HepG2 (cell line): Measurements from ENCODE around the gene GFPT1. TPM values are rescaled to one million over a fixed set of nuclear protein-coding genes. Genes with fewer than 3 reads are reported as not detected.

Experiments used
- BORCS8-MEF2B ChIP-seq: sonication (generic); formaldehyde crosslinking; IDR thresholded peaks from 2 replicates; pipeline ENCODE4 v1.8.0; 2022; ENCODE audit warnings: mild to moderate bottlenecking, missing genetic modification reagents
- CBX5 ChIP-seq: sonication (generic); formaldehyde crosslinking; IDR thresholded peaks from 2 replicates; pipeline ENCODE4 v1.4.0; 2020; ENCODE audit warnings: missing genetic modification reagents, borderline replicate concordance
- CCAR2 ChIP-seq: fragments of 200-400 bp; formaldehyde crosslinking; optimal IDR thresholded peaks from 2 replicates; pipeline ENCODE3; 2018; ENCODE audit warnings: low read depth, mild to moderate bottlenecking, low read length, moderate library complexity
- EEA1 ChIP-seq: sonication (generic); formaldehyde crosslinking; IDR thresholded peaks from 2 replicates; pipeline ENCODE4 v1.5.1; 2020; ENCODE audit warnings: mild to moderate bottlenecking, missing genetic modification reagents, borderline replicate concordance
- FOXJ3 ChIP-seq: sonication (generic); formaldehyde crosslinking; IDR thresholded peaks from 2 replicates; pipeline ENCODE4 v1.4.0; 2020; ENCODE audit warnings: missing genetic modification reagents, mild to moderate bottlenecking, borderline replicate concordance
- GATAD1 ChIP-seq: IDR thresholded peaks from 2 replicates; pipeline ENCODE4 v1.6.1; 2016; ENCODE audit warnings: missing genetic modification reagents, missing compliant biosample characterization
- HES4 ChIP-seq: sonication (generic); formaldehyde crosslinking; IDR thresholded peaks from 2 replicates; pipeline ENCODE4 v1.9.0; 2021; ENCODE audit warnings: mild to moderate bottlenecking, missing genetic modification reagents, borderline replicate concordance
- HNRNPH1 ChIP-seq: fragments of 200-400 bp; formaldehyde crosslinking; optimal IDR thresholded peaks from 2 replicates; pipeline ENCODE3; 2017; ENCODE audit warnings: mild to moderate bottlenecking, low read depth, low read length
- JUNB ChIP-seq: sonication (generic); formaldehyde crosslinking; IDR thresholded peaks from 2 replicates; pipeline ENCODE4 v1.8.0; 2022; ENCODE audit warnings: missing genetic modification reagents, mild to moderate bottlenecking, borderline replicate concordance
- NR2C2 ChIP-seq: sonication (generic); formaldehyde crosslinking; IDR thresholded peaks from 2 replicates; pipeline ENCODE4 v1.4.0; 2020; ENCODE audit warnings: missing genetic modification reagents, mild to moderate bottlenecking, moderate library complexity, borderline replicate concordance
- PBX2 ChIP-seq: IDR thresholded peaks from 2 replicates; pipeline ENCODE4 v1.6.1; 2016; ENCODE audit warnings: control low read depth
- RFX1 ChIP-seq: fragments of 450-650 bp; IDR thresholded peaks from 2 replicates; pipeline ENCODE4 v1.6.1; 2017
- SALL2 ChIP-seq: sonication (generic); formaldehyde crosslinking; IDR thresholded peaks from 2 replicates; pipeline ENCODE4 v1.8.1; 2023; ENCODE audit warnings: mild to moderate bottlenecking, missing genetic modification reagents, inconsistent platforms
- ZBTB20 ChIP-seq: sonication (generic); formaldehyde crosslinking; IDR thresholded peaks from 2 replicates; pipeline ENCODE4 v1.8.1; 2023; ENCODE audit warnings: missing genetic modification reagents, low read depth, mild to moderate bottlenecking, borderline replicate concordance
- ZNF138 ChIP-seq: sonication (generic); formaldehyde crosslinking; IDR thresholded peaks from 2 replicates; pipeline ENCODE4 v1.5.0; 2020; ENCODE audit warnings: mild to moderate bottlenecking, low read depth, missing genetic modification reagents
- ZNF34 ChIP-seq: sonication (generic); formaldehyde crosslinking; IDR thresholded peaks from 2 replicates; pipeline ENCODE4 v1.4.0; 2020; ENCODE audit warnings: mild to moderate bottlenecking, missing genetic modification reagents, borderline replicate concordance
- ZNF496 ChIP-seq: sonication (generic); formaldehyde crosslinking; IDR thresholded peaks from 2 replicates; pipeline ENCODE4 v1.8.1; 2023; ENCODE audit warnings: mild to moderate bottlenecking, moderate library complexity, missing genetic modification reagents; ENCODE audit not compliant: insufficient replicate concordance
- ZNF605 ChIP-seq: sonication (generic); formaldehyde crosslinking; IDR thresholded peaks from 2 replicates; pipeline ENCODE4 v1.8.0; 2022; ENCODE audit warnings: mild to moderate bottlenecking, missing genetic modification reagents
- ZNF607 ChIP-seq: sonication (generic); formaldehyde crosslinking; IDR thresholded peaks from 2 replicates; pipeline ENCODE4 v1.5.1; 2020; ENCODE audit warnings: missing genetic modification reagents, mild to moderate bottlenecking, borderline replicate concordance
- ZNF629 ChIP-seq: sonication (generic); formaldehyde crosslinking; conservative IDR thresholded peaks from 2 replicates; pipeline ENCODE4 v1.5.0; 2020; ENCODE audit warnings: missing genetic modification reagents
- ZNF670 ChIP-seq: sonication (generic); formaldehyde crosslinking; IDR thresholded peaks from 2 replicates; pipeline ENCODE4 v1.8.0; 2022; ENCODE audit warnings: mild to moderate bottlenecking, missing genetic modification reagents, borderline replicate concordance
- polyA plus RNA-seq, 8 experiments: library from polyadenylated mRNA; depleted of rRNA in 3 of 8; stranded (reverse) in 7 of 8; unstranded in 1 of 8; fragments of >200 nt; fragmentation: Illumina TruSeq in 4 of 8; extraction: Trizol in 4 of 8; gene quantifications; 2 replicates each; pipeline versions ENCODE4 v1.2.1 to v1.2.3, GENCODE V29; 2011 to 2016; ENCODE audit warnings: low read depth in 4 of 8, missing spikeins in 1 of 8, mixed read lengths in 1 of 8; ENCODE audit not compliant: insufficient read depth in 1 of 8
- total RNA-seq, 5 experiments: library from RNA; depleted of rRNA; stranded (reverse); fragments of >200 nt; fragmentation: Illumina TruSeq; extraction: Trizol; gene quantifications; 2 replicates each; pipeline ENCODE4 v1.2.3, GENCODE V29; 2016; ENCODE audit warnings: low read depth in 1 of 5
- TF ChIP-seq, protein P1 (sequence below): IDR thresholded peaks from 2 replicates; pipeline ENCODE4 v1.6.1; 2016; ENCODE audit warnings: low read depth
- TF ChIP-seq, protein P2 (sequence below): sonication (generic); formaldehyde crosslinking; IDR thresholded peaks from 2 replicates; pipeline ENCODE4 v1.5.1; 2020; ENCODE audit warnings: missing genetic modification reagents, mild to moderate bottlenecking, borderline replicate concordance
- TF ChIP-seq, protein P3 (sequence below): sonication (generic); formaldehyde crosslinking; IDR thresholded peaks from 2 replicates; pipeline ENCODE4 v1.8.1; 2023; ENCODE audit warnings: missing genetic modification reagents, inconsistent platforms, borderline replicate concordance

The GFPT1 gene
- total and polyA plus RNA-seq, 2 of the 13 experiments (the other 11 are each of a cell fraction or from before 2014, with no cell fraction given) = 24.0 to 84.9 TPM

DNA sequence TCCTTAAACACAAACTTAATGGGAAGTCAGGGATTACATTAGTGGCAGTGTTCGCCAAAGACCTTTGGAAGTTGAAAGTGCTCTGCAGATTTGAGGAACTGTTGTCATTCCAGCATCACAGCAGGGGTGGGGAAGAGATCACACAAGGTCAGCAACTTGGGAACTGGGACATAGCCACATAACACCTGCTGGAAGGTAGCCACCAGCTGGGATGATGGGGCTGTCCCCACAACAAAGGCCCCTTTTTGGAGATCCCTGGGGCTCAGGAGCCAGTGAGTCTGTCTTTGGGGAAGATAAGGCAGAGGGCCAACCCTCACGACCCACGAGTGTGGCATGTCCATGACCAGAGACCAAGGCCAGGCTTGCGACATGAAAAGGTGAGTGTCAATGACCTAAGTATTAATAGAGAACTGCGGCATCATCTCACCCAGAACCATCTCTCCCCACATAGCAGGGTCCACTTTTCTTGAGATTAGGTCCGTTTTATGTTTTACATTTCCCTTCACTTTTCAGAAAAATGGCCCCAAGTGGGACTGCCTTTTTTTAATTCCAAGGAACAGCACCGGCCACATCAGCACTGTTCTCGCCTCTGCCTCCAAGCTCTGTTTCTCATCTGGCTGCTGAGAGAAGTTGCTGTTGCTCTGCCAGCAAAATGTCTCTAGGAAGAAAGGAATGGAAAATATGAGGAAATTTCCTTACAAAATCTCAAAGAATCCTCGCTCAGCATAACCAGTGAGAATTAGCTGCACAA lies 106.9 kb downstream of the GFPT1 start (continued):
- TF ChIP-seq, protein P1, sequence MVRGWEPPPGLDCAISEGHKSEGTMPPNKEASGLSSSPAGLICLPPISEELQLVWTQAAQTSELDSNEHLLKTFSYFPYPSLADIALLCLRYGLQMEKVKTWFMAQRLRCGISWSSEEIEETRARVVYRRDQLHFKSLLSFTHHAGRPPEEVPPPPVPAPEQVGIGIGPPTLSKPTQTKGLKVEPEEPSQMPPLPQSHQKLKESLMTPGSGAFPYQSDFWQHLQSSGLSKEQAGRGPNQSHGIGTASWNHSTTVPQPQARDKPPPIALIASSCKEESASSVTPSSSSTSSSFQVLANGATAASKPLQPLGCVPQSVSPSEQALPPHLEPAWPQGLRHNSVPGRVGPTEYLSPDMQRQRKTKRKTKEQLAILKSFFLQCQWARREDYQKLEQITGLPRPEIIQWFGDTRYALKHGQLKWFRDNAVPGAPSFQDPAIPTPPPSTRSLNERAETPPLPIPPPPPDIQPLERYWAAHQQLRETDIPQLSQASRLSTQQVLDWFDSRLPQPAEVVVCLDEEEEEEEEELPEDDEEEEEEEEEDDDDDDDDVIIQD = no peak
- TF ChIP-seq ZBTB20 (CRISPR knock-in tag) (no peak), ZNF605 (CRISPR knock-in tag) (no peak), ZNF607 (CRISPR knock-in tag) (no peak), GATAD1 (CRISPR knock-in tag) (no peak), EEA1 (no peak), CCAR2 (no peak), NR2C2 (no peak), JUNB (CRISPR knock-in tag) (no peak; the same call in 1 of the 2 replicates), ZNF670 (CRISPR knock-in tag) (no peak), SALL2 (CRISPR knock-in tag) (peak; percentile 81; the same call in 1 of the 2 replicates), BORCS8-MEF2B (CRISPR knock-in tag) (no peak), HNRNPH1 (no peak), ZNF138 (CRISPR knock-in tag) (0 out of 2 replicates have a peak, but pooled peaks have one; percentile 46), RFX1 (no peak), ZNF629 (CRISPR knock-in tag) (no peak; the same call in 1 of the 2 replicates), CBX5 (peak; percentile 44; the same call in 1 of the 2 replicates), FOXJ3 (CRISPR knock-in tag) (peak; percentile 76; the same call in 1 of the 2 replicates), HES4 (CRISPR knock-in tag) (no peak), PBX2 (no peak), ZNF34 (no peak), ZNF496 (CRISPR knock-in tag) (no peak)
- TF ChIP-seq, protein P2, sequence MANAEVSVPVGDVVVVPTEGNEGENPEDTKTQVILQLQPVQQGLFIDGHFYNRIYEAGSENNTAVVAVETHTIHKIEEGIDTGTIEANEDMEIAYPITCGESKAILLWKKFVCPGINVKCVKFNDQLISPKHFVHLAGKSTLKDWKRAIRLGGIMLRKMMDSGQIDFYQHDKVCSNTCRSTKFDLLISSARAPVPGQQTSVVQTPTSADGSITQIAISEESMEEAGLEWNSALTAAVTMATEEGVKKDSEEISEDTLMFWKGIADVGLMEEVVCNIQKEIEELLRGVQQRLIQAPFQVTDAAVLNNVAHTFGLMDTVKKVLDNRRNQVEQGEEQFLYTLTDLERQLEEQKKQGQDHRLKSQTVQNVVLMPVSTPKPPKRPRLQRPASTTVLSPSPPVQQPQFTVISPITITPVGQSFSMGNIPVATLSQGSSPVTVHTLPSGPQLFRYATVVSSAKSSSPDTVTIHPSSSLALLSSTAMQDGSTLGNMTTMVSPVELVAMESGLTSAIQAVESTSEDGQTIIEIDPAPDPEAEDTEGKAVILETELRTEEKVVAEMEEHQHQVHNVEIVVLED = no peak
- TF ChIP-seq, protein P3, sequence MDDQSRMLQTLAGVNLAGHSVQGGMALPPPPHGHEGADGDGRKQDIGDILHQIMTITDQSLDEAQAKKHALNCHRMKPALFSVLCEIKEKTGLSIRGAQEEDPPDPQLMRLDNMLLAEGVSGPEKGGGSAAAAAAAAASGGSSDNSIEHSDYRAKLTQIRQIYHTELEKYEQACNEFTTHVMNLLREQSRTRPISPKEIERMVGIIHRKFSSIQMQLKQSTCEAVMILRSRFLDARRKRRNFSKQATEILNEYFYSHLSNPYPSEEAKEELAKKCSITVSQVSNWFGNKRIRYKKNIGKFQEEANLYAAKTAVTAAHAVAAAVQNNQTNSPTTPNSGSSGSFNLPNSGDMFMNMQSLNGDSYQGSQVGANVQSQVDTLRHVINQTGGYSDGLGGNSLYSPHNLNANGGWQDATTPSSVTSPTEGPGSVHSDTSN (CRISPR knock-in tag) = no peak
